Measurements from ENCODE around the gene ZSWIM8. TPM values are rescaled to one million over a fixed set of nuclear protein-coding genes. Genes with fewer than 3 reads are reported as not detected.
"Not testable (repeated sequence)": the region's sequence is repeated elsewhere in the genome, so short reads cannot be mapped to it uniquely, and the experiment has no call there.

Gene ZSWIM8, protein sequence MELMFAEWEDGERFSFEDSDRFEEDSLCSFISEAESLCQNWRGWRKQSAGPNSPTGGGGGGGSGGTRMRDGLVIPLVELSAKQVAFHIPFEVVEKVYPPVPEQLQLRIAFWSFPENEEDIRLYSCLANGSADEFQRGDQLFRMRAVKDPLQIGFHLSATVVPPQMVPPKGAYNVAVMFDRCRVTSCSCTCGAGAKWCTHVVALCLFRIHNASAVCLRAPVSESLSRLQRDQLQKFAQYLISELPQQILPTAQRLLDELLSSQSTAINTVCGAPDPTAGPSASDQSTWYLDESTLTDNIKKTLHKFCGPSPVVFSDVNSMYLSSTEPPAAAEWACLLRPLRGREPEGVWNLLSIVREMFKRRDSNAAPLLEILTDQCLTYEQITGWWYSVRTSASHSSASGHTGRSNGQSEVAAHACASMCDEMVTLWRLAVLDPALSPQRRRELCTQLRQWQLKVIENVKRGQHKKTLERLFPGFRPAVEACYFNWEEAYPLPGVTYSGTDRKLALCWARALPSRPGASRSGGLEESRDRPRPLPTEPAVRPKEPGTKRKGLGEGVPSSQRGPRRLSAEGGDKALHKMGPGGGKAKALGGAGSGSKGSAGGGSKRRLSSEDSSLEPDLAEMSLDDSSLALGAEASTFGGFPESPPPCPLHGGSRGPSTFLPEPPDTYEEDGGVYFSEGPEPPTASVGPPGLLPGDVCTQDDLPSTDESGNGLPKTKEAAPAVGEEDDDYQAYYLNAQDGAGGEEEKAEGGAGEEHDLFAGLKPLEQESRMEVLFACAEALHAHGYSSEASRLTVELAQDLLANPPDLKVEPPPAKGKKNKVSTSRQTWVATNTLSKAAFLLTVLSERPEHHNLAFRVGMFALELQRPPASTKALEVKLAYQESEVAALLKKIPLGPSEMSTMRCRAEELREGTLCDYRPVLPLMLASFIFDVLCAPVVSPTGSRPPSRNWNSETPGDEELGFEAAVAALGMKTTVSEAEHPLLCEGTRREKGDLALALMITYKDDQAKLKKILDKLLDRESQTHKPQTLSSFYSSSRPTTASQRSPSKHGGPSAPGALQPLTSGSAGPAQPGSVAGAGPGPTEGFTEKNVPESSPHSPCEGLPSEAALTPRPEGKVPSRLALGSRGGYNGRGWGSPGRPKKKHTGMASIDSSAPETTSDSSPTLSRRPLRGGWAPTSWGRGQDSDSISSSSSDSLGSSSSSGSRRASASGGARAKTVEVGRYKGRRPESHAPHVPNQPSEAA (N-terminal part only)
- total RNA-seq (2014; rRNA removed; shearing (Covaris generic)) = 32.3 and 47.9 TPM in 2 replicates

DNA sequence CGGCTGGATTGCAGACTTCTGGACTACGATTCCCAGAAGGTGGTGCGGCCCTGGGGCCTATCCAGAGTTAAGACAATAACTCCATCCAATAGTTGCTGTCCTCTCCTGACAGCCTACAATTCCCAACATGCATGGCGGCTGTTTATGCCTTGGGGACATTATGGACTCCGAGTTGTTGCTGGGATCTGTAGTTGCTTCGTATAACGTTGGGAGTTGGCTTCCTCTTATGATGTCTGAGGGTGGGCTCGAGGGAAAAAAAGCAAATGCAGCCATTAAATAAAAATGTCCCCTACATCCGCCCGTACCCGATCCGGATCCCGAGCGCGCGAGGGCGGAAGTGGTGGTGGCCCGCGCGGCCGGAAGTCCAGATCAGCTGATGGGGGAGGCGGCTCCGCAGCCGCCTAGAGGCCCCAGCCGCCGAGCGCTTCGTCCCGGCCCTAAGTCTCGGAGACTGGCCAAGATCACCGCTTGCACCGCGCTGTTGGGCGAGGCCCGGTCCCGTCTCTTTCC is at the start of gene ZSWIM8:
TSS of gene ZSWIM8 (plus strand) at position 396 of the 510 bp plus-strand sequence. CDS start 273 bp downstream, outside the sequence.
- peak; percentile 93 for DNase-seq (ENCODE audit: low spot score)

DNA sequence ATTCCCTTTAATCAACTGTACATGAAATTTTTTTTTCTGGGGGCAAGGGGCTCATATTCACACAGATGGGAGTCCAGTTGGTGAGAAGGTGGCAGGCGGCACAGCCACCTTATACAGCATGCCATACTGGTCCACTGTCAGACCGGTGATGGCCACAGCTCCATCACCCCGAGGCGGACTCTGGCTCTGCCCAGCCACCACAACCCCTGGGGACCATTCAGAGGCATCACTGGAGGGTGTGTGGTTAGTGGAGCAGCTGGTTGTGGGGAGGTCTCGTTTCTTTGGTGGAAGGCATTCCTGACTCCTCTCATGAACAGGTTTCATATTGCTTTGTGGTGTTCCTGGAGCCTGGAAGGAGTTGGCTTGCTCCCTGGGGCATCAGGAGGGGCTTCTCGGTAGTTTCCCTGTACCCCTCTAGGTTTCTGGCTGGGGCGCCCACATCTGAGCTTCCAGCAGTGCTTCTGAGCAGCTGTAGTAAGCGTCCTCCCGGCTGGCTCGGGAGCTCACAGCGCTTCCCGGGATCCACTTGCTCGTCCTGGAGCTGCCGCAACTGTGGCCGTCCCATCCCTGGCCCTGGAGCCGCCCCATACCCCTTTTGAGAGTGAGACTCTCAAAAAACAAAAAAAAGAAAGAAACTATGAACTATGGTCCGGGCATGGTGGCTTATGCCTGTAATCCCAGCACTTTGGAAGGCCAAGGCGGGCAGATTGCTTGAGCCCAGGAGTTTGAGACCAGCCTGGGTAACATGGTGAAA is 44.7 kb upstream of the ZSWIM8 start:
- DNase-seq (ENCODE audit: low spot score) = not testable (repeated sequence)

DNA sequence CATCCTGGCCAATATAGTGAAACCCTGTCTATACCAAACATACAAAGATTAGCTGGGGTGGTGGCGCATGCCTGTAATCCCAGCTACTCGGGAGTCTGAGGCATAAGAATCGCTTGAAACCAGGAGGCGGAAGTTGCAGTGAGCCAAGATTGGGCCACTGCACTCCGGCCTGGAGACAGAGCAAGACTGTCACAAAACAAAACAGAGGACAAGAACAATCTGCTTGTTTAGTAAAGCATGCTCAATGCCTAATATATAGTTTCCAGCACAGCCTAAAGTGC is 43.0 kb upstream of the ZSWIM8 start:
- DNase-seq (ENCODE audit: low spot score) = no peak

DNA sequence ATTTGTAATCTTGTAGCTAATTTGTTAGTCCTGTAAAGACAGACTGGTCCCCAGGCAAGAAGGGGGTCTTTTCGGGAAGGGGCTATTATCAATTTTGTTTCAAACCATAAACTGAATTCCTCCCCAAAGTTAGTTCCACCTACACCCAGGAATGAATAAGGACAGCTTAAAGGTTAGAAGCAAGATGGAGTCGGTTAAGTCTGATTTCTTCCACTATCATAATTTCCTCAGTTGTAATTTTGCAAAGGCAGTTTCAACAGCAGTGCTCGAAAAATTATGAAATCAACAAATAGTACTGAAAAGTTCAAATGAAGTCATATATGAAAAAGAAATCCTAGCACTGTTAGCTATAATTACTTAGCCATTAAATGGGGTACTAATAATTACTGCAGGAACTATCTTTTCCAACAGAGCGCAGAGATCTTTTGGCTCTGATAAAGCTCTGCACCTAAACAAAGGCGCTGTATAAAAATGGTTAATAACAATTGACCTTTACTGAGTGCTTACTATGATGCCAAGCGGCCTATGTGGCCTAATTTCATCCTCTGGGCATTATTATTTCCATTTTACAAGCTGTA is 42.0 kb upstream of the ZSWIM8 start:
- DNase-seq (ENCODE audit: low spot score) = no peak

DNA sequence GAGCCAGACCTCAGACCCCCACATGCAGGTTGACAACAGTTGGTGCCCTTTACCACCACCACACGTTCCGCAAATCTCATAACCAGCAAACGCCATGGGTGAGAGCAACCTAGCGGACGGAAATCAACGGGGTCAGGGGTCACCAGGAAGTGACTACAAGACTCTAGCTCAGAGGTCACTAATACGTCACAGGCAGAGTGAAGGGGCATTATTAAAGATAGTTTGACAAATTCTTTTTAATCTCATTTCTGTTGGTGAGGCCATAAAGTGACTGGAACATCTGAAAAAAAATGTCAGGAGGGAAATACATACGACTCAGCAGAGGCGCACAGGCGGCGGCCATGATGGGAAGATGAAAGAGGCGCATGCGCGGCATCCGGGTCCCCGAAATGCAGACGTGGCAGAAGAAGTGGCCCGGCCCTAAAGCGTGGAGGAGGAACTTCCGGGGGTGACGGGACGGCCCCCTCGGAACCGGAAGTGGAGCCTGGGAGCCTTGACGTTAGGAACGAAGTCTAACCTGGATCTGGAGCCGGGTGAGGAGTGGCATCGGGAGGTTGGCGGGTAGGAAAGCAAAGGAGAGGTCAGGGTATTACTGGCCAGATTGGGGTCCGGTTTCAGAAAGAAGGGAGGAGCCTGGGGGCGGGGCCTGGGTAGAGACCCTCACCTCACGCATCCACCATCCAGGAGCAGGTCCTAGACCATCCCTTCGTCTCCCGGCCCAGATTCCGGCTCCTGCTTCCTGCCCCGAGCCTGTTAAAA is 41.3 kb upstream of the ZSWIM8 start, which contains the start of gene SEC24C:
TSS of gene SEC24C (plus strand) at position 468 of the 759 bp plus-strand sequence. CDS start 2,461 bp downstream, outside the sequence.
- DNase-seq (ENCODE audit: low spot score) = peak; percentile 97

DNA sequence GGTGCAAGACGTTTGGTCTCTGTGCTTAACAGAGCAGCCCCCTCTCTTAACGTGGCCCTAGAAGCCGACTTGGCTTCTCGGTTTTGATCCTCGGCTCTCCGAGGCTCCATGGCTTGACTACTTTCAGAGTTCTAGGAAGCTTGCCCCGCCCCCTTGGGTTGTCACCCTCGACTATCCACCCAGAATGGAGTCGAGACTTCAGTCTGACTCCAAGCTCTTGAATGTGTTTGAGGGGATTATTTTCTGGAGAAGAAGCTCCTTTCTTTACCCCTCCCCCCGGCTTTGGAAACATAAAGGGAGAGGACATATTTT is 40.8 kb upstream of the ZSWIM8 start:
- peak; percentile 53 for DNase-seq (ENCODE audit: low spot score)

DNA sequence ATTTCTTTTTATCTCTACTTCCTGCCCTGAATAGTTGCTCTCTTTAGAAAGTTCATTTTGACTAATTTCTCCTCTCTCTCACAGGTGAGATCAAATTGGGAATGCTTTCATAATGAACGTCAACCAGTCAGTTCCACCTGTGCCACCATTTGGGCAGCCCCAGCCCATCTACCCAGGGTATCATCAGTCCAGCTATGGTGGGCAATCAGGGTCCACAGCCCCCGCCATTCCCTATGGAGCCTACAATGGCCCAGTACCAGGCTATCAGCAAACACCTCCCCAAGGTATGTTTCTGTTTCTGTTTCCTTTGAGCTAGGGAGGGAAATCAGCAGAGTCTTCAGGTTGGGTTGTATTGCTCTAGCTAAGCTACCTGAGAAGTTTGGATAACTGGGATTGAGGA is 38.7 kb upstream of the ZSWIM8 start:
- no peak for DNase-seq (ENCODE audit: low spot score)

DNA sequence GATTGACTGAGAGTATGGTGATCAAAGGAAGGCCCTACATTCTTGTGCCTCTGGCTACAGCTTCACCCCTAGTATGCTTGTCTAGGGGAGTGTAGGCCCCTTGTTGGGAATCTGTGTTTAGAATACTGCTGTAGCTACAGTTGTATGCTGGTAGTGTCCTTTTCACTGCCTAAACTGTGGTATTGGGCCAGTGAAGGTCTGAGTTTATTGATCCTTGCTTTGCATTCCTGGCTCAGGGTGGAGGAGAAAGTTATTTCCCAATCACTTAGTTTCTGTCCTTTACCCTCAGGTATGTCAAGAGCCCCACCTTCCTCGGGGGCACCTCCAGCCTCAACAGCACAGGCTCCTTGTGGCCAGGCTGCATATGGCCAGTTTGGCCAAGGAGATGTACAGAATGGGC is 34.6 kb upstream of the ZSWIM8 start:
- DNase-seq (ENCODE audit: low spot score) = no peak

DNA sequence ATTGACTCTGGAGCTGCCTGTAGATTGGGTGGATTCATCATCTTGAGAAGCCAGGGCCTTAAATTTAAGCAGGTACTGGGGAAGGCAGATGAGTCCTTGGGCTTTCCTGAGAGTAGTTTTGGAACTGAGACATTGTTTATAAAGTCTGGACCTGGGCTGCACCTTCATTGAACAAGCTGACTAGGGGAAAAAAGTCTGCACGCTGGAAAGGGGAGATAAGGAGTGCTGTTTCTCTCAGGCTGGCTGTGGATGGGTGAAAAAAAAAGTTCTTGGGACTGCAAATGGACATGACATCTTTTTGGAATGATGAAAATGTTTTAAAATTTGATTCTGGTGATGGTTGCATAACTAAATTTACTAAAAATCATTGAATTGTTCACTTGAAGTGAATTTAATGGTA is 29.2 kb upstream of the ZSWIM8 start:
- DNase-seq (ENCODE audit: low spot score) = no peak

DNA sequence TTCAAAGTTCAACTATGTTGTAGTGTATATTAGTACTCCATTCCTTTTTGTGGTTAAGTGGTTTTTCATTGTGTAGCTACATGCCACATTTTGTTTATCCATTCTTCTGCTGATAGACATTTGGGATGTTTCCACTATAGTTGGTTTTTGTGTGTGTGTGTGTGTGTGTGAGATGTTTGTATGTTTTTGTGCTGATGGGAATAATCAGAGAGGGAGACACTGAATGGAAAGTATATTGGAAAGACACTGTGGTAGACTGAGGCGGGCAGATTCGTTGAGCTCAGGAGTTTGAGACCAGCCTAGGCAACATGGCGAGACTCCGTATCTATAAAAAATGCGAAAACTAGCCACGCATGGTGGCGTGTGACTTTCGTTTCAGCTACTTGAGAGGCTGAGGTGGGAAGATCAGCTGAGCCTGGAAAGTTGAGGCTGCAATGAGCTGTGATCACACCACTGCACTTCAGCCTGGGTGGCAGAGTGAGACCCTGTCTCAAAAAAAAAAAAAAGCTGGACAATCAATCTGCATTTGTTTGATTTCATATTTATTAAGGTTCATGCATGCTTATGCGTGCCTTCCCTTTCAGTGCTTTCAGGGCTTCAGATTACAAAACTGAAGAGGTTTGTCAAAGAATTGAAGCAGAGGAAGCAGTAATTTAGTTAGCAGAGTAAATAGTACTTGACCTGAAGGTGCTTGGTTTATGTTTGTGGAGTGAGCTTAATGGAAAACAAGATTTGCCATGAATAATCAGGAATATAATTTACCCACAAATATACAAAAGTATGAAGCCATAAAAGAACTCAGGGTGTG is 26.5 kb upstream of the ZSWIM8 start:
- DNase-seq (ENCODE audit: low spot score) = no peak

DNA sequence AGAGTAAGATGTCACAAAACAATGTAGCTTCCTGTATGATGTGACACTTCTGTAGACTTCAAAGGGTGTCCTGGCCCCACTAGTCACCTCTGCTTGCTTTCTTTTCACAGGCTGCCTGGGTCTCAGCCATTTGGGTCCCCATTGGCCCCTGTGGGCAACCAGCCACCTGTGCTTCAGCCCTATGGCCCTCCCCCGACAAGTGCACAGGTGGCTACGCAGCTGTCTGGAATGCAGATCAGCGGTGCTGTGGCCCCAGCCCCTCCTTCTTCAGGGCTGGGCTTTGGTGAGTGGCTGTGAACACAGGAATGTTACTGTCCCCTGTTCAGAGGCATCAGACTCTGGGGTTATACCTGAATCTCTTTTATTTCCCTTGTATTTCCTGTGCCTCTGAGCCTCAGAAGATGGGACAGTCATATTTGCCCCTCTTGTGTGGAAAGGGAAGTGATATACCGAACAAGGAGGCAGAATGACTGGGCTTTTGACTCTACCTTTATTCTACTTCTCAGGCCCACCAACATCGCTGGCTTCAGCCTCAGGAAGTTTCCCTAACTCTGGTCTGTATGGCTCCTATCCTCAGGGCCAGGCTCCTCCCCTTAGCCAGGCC is 25.8 kb upstream of the ZSWIM8 start:
- DNase-seq (ENCODE audit: low spot score) = no peak

DNA sequence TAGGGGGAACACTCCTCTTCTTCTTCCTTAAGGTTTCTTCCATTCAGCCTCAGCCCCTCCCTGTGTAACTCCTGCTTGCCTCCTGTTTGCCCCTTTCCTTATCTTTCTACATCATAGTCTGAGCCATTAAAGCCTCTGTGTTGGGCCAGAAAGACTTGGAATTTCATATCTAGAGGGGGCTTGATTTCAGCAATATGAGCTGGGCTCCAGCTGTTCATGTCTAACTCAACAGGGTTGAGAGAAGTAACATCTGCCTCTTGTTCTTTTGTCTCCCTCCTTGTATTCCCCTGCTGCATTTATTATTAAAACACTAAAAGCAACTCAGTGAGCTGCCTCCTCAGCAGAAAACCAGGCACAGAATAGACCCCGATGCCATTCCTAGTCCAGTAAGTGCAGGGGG is 23.6 kb upstream of the ZSWIM8 start:
- DNase-seq (ENCODE audit: low spot score) = no peak

DNA sequence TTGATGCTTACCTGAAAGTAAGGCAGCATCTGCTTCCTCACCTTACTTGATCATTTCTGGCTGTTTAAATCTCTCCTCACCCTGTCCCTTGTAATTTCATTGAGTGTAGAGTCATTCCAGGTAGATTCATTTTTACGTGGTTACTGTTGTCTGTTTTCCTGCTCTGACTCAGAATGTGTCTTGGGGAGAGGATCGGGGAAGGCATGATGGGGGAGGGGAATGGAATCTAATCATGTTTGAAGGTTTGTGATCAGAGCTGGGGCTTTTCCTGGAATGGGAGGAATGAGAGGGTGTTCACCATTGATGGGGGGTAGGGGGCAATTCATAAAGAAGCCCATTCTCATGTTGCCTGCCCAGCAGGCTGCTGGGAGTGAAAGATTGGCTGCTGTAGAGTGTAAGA is 22.5 kb upstream of the ZSWIM8 start:
- no peak for DNase-seq (ENCODE audit: low spot score)

DNA sequence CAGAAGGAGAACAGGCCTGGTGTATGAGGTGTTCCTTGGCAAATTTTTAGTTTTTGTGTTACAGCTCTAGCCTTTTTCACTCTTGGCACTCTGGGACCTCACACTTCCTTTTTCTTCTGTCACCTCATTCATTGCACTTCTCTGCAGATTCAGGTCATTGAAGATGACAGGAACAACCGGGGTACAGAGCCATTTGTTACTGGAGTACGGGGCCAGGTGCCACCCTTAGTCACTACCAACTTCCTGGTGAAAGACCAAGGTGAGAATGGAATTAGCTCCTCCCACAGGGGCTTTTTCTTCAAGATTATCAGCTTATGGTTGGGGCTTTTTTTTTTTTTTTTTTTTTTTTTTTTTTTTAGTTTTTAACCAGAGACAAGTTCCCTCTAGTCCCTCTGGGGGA is 22.1 kb upstream of the ZSWIM8 start:
- DNase-seq (ENCODE audit: low spot score) = no peak

DNA sequence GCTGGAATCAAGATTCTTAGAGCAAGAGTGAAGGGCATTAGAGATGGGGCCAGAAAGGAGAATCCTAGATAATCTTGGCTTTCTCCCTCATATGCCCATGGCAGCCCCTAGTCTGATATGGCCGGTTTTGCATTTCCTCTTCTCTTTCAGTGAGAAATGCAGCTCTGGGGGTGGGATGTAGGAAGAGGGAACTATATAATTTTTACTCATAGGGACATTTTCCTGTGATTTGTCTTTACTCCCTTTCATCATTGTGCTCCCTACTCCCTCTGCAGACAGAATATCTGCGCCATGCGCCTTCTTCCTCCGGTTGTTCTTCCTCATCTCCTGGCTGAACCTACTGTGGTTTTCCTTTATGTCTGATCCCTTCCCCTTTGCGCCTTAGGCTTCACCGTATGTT is 20.3 kb upstream of the ZSWIM8 start:
- no peak for DNase-seq (ENCODE audit: low spot score)

DNA sequence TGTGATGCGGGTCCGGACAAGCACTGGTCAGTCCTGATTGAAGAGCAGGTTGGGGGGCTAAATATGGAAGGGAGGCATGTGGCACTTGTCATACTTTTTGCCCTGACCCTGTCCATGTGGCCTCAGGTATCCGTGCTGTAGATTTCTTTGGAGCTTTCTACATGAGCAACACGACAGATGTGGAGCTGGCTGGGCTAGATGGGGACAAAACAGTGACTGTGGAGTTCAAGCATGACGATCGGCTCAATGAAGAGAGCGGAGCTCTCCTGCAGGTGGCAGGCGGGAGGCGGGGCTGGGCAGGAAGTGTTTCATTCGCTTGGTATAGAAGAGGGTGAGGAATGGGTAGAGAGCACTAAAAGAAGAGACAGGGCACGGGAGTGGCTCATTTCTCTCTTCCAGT is 16.5 kb upstream of the ZSWIM8 start:
- DNase-seq (ENCODE audit: low spot score) = no peak

DNA sequence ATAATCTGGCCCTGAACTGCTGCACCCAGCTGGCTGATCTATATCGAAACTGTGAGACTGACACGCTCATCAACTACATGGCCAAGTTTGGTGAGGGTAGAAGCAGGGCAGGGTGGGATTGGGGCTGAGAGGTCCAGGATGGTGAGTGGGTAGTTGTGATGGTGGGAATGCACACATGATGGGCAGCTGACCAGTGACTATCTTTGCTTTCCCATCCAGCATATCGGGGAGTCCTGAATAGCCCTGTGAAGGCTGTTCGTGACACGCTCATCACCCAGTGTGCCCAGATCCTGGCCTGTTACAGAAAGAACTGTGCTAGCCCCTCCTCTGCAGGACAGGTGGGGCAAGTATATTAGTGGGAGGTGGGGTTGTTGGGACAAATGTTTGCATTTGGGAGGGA is 16.0 kb upstream of the ZSWIM8 start:
- DNase-seq (ENCODE audit: low spot score) = no peak

DNA sequence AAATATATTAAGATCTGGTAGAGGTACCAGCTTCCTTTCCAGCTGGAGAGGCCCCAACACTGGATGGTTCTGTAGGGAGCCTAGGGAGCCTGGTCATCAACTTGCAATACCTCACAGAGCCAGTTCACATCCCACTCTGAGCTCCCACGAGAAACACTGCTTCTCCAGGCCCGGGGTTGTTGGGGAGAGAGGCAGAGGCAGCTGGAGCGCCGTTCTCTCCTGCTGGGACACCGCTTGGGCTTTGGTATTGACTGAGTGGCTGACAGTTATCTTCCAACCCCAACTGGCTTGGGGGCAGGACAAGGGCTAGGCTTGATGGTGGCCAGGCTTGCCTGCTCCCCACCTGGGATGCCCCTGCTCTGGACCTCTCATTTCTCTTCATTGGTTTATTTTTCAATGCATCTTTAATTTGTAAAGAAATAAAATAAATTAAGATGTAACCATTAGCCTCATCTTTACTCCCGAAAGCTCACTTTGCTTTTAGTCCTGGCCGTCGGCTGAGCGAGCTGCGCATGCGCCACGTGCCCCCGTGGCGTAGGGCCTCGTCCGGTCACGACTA is 13.6 kb upstream of the ZSWIM8 start:
- no peak for DNase-seq (ENCODE audit: low spot score)

Measured in A172 (cell line).